Peyer's patch (tissue), 4 donors: ENCODE results near the gene MACO1.

Experiments
- CTCF ChIP-seq, 6 experiments: fragments of 450-650 bp in 4 of 6; fragments of 200-600 bp in 2 of 6; sonication (generic) in 1 of 6; IDR thresholded peaks; one replicate each; pipeline ENCODE4 v1.5.1; 2017 to 2019; ENCODE audit warnings: antibody characterized with exemption in 6 of 6, mild to moderate bottlenecking in 3 of 6, moderate library complexity in 1 of 6
- POLR2A ChIP-seq, 2 donors: fragments of 450-650 bp; IDR thresholded peaks; one replicate each; pipeline ENCODE4 v1.5.1; 2017; ENCODE audit warnings: antibody characterized with exemption in 2 of 2, mild to moderate bottlenecking in 2 of 2, moderate library complexity in 2 of 2

- no peak for TF ChIP-seq CTCF (IDR thresholded peaks at IDR 0.05)
- no peak for TF ChIP-seq POLR2A (IDR thresholded peaks at IDR 0.05)
Measured at GRCh38 chr1:25460020-25460419, 29.3 kb downstream of the MACO1 start.
